PC-3 (cell line): Measurements from ENCODE around the gene MMP15. TPM values are rescaled to one million over a fixed set of nuclear protein-coding genes. Genes with fewer than 3 reads are reported as not detected.

ENCODE experiments used
- ATAC-seq: fragments of 200-7000 bp; cut with Tn5 transposase; 2 replicates; pipeline ENCODE4 v1.9.1; 2020; ENCODE audit warnings: mild to moderate bottlenecking, moderate library complexity
- BruUV-seq: library from RNA; stranded (reverse); fragments of 400-500 nt; replicated peaks from 2 replicates; lab custom pipeline; 2021; lab: Mats Ljungman, UMichigan
- CTCF ChIA-PET: fragments of 300-600 bp; sonication (Branson Sonifier 250); formaldehyde crosslinking; loops from one replicate; lab custom pipeline; 2022; ENCODE audit warnings: antibody characterized with exemption; lab: Charles Lee
- POLR2A ChIA-PET: fragments of 300-600 bp; sonication (Branson Sonifier 250); formaldehyde crosslinking; loops from one replicate; lab custom pipeline; 2022; ENCODE audit warnings: antibody characterized with exemption; ENCODE audit not compliant: unreplicated experiment; lab: Charles Lee
- DNase-seq: peaks from one replicate; pipeline ENCODE4 v3.0.0-alpha.2; 2015
- H2AFZ ChIP-seq: fragments of 300-600 bp; sonication (generic); 2 replicates; pipeline ENCODE4 v1.6.0; 2016; ENCODE audit warnings: antibody characterized with exemption, low read length
- H3F3A ChIP-seq: fragments of 300-600 bp; sonication (generic); one replicate; pipeline ENCODE4 v1.6.0; 2017; ENCODE audit warnings: antibody characterized with exemption, low read length, control low read depth, mild to moderate bottlenecking; ENCODE audit not compliant: unreplicated experiment
- H3K27ac ChIP-seq: fragments of 300-600 bp; sonication (generic); 2 replicates; pipeline ENCODE4 v1.5.1; 2016; ENCODE audit warnings: mild to moderate bottlenecking, low read length
- H3K27me3 ChIP-seq: fragments of 300-600 bp; sonication (generic); 2 replicates; pipeline ENCODE4 v1.6.1; 2016; ENCODE audit warnings: low read length, mixed read lengths
- H3K36me3 ChIP-seq: fragments of 300-600 bp; sonication (generic); 2 replicates; pipeline ENCODE4 v1.6.1; 2016; ENCODE audit warnings: low read depth, mixed run types, low read length, mixed read lengths
- H3K4me1 ChIP-seq: fragments of 300-600 bp; sonication (generic); 2 replicates; pipeline ENCODE4 v1.5.1; 2016; ENCODE audit warnings: low read length; ENCODE audit not compliant: insufficient read depth
- H3K4me2 ChIP-seq: fragments of 300-600 bp; sonication (generic); 2 replicates; pipeline ENCODE4 v1.6.0; 2016; ENCODE audit warnings: low read length
- H3K4me3 ChIP-seq: fragments of 300-600 bp; sonication (generic); 2 replicates; pipeline ENCODE4 v1.5.1; 2016; ENCODE audit warnings: mild to moderate bottlenecking, low read length, mixed read lengths
- H3K79me2 ChIP-seq: fragments of 300-600 bp; sonication (generic); 2 replicates; pipeline ENCODE4 v1.6.1; 2017; ENCODE audit warnings: low read length, mixed read lengths
- H3K9ac ChIP-seq: fragments of 300-600 bp; sonication (generic); 2 replicates; pipeline ENCODE4 v1.6.0; 2016; ENCODE audit warnings: mild to moderate bottlenecking, low read length
- H3K9me2 ChIP-seq: fragments of 300-600 bp; sonication (generic); replicated peaks from 2 replicates; pipeline ENCODE4 v1.6.1; 2016; ENCODE audit warnings: mixed run types, low read length, mixed read lengths
- H3K9me3 ChIP-seq: fragments of 300-600 bp; sonication (generic); 2 replicates; pipeline ENCODE4 v1.6.1; 2016; ENCODE audit warnings: low read length, mixed read lengths
- H4K20me1 ChIP-seq: fragments of 300-600 bp; sonication (generic); 2 replicates; pipeline ENCODE4 v1.6.1; 2016; ENCODE audit warnings: low read length, mixed read lengths
- EZH2 ChIP-seq: fragments of 300-600 bp; sonication (generic); IDR thresholded peaks from one replicate; pipeline ENCODE4 v1.6.1; 2017; ENCODE audit warnings: antibody characterized with exemption, mild to moderate bottlenecking, low read length; ENCODE audit not compliant: unreplicated experiment
- EZH2phosphoT487 ChIP-seq: fragments of 300-600 bp; sonication (generic); IDR thresholded peaks from 2 replicates; pipeline ENCODE4 v1.6.1; 2018; ENCODE audit warnings: mild to moderate bottlenecking, antibody characterized with exemption, low read length, borderline replicate concordance
- intact Hi-C: fragments of 100-400 bp; cut with micrococcal nuclease; formaldehyde crosslinking; loops from 2 replicates; pipeline ENCODE4 v1.9.0; 2023
- total RNA-seq: library from RNA; depleted of rRNA; stranded (reverse); fragments of >200 nt; gene quantifications from 2 replicates; pipeline ENCODE4 v1.2.3, GENCODE V29; 2014
- TF ChIP-seq, protein P1 (sequence below): fragments of 300-600 bp; sonication (generic); conservative IDR thresholded peaks from 2 replicates; pipeline ENCODE4 v1.5.1; 2017; ENCODE audit warnings: antibody characterized with exemption, low read depth, mild to moderate bottlenecking, low read length

The MMP15 gene
- total RNA-seq, 1 experiment from 2014 or later, result 6.3 TPM

- Histone ChIP-seq H3K4me3 (no peak overlapping the region), H3K9me2 (no peaks in the 10 kb centered on the region), H3K79me2 (no peaks in the 10 kb centered on the region), H3K9ac (no peak overlapping the region), H3K9me3 (no peaks in the 10 kb centered on the region), H3K27me3 (no peaks in the 10 kb centered on the region), H2AFZ (no peak overlapping the region), H3K27ac (no peak overlapping the region), H3F3A (no peaks in the 10 kb centered on the region), H4K20me1 (no peaks in the 10 kb centered on the region), H3K4me2 (no peak overlapping the region), H3K4me1 (no peaks in the 10 kb centered on the region), H3K36me3 (no peaks in the 10 kb centered on the region)
- ChIA-PET CTCF (no interaction called here), POLR2A (no interaction called here)
- no peak for DNase-seq
- BruUV-seq, result no TSS peak
- ATAC-seq, result no peak
- intact Hi-C loops, result no loop called here
- TF ChIP-seq EZH2, result no peak
- TF ChIP-seq, protein P1, sequence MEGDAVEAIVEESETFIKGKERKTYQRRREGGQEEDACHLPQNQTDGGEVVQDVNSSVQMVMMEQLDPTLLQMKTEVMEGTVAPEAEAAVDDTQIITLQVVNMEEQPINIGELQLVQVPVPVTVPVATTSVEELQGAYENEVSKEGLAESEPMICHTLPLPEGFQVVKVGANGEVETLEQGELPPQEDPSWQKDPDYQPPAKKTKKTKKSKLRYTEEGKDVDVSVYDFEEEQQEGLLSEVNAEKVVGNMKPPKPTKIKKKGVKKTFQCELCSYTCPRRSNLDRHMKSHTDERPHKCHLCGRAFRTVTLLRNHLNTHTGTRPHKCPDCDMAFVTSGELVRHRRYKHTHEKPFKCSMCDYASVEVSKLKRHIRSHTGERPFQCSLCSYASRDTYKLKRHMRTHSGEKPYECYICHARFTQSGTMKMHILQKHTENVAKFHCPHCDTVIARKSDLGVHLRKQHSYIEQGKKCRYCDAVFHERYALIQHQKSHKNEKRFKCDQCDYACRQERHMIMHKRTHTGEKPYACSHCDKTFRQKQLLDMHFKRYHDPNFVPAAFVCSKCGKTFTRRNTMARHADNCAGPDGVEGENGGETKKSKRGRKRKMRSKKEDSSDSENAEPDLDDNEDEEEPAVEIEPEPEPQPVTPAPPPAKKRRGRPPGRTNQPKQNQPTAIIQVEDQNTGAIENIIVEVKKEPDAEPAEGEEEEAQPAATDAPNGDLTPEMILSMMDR, result no peak
- no peak for TF ChIP-seq EZH2phosphoT487
These were observed 20.7 kb downstream of the MMP15 start for GRCh38 chr16:58046054-58046881.

DNA sequence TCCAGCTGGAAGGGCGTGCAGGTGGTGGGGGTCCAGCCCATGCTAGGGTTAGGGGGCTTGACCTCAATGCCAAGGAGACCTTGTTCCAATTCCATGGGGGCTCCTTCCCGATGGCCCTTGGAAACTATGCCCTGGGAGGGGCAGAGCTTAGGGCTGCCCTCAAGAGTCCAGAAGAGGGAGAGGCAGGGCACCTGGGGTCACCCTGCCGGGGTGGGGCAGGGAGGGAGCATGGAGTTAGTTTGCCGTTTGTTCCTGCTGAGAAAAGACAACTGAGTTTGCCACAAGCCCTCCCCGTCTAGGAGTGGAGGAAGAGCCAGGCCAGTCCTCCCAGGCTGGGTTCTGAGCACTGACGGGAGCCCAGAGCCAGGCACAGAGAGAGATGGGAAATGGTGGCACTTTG lies 21.4 kb downstream of the MMP15 start:
- no peak overlapping the region for H3K27ac ChIP-seq
- H4K20me1 ChIP-seq, result no peaks in the 10 kb centered on the region
- POLR2A ChIA-PET, result no interaction called here
- H2AFZ ChIP-seq, result no peak overlapping the region
- H3K9me2 ChIP-seq, result no peaks in the 10 kb centered on the region
- H3K9ac ChIP-seq, result no peak overlapping the region
- H3K79me2 ChIP-seq, result no peaks in the 10 kb centered on the region
- no peak overlapping the region for H3K4me2 ChIP-seq
- DNase-seq (no peak), ATAC-seq (no peak)
- intact Hi-C loops, result no loop called here
- H3K4me1 ChIP-seq, result no peaks in the 10 kb centered on the region
- CTCF ChIA-PET, result no interaction called here
- no peaks in the 10 kb centered on the region for H3K9me3 ChIP-seq
- H3K36me3 ChIP-seq, result no peaks in the 10 kb centered on the region
- no peaks in the 10 kb centered on the region for H3K27me3 ChIP-seq
- no TSS peak for BruUV-seq
- H3F3A ChIP-seq, result no peaks in the 10 kb centered on the region
- TF ChIP-seq EZH2phosphoT487 (no peak), EZH2 (no peak)
- TF ChIP-seq, protein P1, result no peak
- H3K4me3 ChIP-seq, result no peak overlapping the region
